ENCODE results near the gene PMAIP1.

DNA sequence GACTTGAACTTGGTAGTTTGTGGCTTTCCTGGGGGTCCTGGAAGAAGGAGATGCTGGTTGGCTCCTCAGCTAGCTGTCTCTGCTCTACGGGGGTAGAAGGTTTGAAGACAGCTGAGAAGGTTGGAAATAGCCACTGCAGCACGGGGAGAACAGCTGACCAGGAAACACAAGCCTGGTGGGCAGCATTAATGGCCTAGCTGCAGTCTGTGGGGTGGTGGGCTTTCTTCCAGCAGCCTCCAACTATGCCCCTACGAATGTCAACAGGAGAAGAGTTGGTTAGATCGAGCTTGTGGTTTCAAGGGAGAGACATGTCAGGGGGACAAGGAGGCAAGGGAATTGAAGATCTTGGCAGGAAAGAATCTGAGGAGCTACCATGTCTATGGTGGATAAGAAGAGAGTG is 38.9 kb downstream of the PMAIP1 start:
- no peak for TF ChIP-seq POLR2AphosphoS5 (IDR thresholded peaks at IDR 0.05)
- TF ChIP-seq CTCF (IDR thresholded peaks at IDR 0.05 in 8 of 11, conservative IDR thresholded peaks at IDR 0.05 in 3 of 11) = no peak

Measured in spleen (tissue), 7 donors.